Fibroblast of skin of left quadriceps (primary cell): Measurements from ENCODE around the gene KIRREL3.

Source experiments
- DNase-seq, 2 experiments: peaks; one replicate each; pipeline ENCODE4 v3.0.0-alpha.2; 2013; ENCODE audit warnings: low read depth in 2 of 2

Gene KIRREL3

DNA sequence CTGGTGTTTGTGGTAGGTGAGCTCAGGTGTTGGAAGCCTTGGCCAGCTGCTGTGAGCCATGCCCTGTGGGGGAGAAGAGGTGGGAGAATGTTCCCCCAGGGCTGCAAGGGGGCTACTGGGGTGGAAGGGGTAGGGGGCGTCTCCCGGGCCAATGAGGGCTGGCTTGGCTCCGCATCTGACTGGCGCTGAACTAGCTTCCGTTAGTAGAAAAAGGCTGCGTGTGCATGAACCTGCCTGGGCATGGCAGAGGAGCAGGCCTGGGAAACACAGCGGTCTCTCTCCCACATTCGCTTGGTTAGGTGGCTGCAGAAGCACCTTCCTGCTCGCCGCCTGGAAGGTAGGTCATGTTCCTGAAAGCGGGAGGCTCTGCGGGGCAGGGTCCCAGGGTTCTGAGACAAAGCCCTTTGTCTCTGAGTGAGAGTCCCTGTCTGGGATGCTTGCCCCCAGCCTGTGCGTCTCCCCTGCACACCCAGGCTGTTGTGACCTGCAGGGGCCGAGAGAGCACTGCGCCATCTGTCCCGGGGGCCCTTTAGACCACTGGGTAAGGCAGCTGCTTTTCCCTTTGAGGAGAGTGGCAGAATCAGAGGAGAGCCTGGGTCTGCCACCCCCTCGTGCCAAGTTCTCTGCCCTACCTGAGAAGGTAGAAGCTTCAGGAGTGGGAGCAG, 466.3 kb downstream of the KIRREL3 start:
- DNase-seq, result no peak

DNA sequence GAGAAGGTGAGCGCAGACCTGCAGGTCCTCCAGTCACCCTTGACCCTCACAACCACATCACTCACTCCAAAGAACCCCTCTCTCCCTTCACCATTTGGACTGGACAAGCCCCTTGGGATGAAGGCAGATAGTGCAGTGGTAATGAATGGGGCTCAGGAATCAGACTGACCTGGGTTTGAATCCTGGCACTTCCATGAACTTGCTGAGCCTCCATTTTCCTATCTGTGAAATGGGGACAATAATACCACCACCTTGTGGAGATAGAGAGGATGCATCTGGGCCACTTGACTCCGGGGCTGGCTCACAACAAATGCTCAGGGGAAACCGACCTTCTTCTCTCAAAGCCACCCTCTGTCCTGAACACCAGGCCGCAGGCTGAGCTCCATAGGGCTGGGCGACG, 467.0 kb downstream of the KIRREL3 start:
- no peak for DNase-seq

DNA sequence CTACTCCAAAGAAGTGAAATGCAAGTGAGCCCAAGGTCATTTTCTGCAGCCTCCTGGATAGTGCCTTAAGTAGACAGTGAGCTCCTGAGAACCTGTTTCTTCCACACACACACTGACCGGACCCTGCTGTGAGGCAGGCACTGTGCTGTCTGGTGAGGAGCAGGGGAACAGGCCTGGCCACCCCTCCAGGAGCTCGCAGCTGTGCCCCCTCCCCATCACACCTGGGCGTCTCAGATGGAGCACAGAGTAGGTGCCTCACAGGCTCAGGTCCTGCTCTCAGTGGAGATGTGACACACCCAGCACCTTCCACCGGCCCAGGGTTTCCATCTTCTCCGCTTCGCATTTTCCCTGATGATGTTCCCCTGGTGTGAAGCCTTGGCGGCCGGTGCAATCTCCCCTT, 470.2 kb downstream of the KIRREL3 start:
- no peak for DNase-seq

DNA sequence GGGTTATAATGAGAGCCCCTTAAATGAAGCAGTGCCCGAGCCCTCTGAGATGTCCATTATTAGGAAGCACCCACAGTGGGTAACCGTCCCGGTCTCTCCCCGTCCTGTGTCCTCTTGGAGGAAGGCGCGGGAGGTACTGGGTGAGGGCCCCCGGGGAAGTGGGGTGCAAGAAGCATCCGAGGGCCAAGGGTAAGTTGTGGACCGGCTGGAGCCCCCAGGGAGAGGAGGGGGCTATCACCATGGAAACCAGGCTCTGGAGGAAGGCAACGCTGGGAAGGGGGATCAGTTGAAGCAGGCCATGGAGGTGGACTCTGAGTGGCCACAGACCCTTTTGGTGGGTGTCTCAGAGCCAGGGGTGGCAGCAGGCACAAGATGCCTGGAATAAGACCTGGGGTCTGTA, 471.5 kb downstream of the KIRREL3 start:
- DNase-seq, result no peak

DNA sequence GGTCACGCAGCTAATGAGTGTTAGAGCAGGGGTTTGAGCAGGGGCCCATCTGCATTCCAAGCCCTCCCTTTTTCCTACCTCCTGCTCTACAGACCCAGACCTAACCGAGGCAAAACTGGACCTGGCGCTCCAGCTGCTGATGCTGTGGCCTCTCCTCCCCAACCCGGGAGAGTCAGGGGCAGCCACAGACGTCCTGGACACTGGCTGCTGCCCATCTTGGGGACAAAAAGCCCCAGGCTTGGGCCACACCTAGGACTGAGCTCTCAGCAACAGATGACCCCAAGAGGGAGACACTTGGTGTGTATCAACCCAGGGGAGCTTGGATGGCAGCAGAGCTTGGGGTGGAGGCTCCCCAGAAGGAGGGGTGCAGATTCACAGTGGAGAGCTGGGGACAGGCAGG, 472.5 kb downstream of the KIRREL3 start:
- DNase-seq, result no peak

DNA sequence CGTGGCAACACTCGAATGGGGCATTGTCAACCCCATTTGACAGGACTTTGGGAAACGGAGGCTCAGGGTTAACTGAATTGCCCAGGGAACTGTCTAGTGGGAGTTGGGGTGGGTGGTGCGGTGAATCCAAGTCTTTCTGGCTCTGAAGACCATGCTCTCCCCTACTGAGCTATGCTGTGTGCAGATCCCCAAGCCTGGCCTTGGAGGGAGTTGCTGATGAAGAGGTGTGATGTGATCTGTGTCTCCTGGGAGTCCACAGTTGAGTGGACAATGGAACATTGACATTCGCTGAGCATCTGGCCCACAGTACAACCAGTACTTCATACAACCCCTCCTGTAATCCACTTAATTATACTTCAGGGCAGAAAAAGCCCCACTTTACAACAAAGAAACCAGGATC, 472.9 kb downstream of the KIRREL3 start:
- no peak for DNase-seq

DNA sequence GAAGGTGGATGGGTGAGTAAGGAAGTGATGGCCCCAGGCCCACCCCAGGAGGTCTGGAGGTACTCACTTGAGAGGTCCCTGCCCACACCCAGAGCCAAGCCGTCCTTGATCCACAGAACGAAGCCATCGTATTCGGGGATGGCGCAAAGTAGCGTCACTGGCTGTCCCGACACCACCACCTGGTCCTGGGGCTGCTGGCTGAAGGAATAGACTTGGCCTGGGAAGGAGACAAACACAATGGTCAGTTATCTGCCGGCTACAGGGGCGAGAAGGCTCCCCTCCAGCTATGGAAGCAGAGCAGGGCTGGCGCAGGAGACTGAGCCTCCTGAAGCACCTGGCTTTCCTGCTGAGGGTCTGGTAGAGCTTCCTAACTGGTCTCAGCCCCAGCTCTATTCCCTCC, 474.1 kb downstream of the KIRREL3 start:
- DNase-seq, result no peak

DNA sequence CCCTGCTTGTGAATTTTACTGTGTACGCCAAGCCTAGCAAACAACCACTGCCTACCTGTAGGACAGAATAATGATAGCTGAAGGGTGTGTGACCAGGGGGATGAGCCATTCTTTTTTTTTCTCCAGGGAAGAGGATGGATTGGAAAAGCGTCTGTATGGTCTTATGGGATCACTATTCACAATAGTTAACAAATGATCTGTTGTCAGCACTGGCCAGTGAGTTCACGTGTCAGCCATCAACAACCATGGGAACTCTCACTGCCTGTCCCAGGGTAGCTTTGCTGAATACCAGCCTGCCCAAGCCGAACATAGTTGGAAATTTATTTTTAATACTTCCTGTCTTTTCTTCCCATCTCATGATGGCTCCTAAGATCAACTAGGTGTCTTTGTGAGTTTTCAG, 474.9 kb downstream of the KIRREL3 start:
- no peak for DNase-seq

DNA sequence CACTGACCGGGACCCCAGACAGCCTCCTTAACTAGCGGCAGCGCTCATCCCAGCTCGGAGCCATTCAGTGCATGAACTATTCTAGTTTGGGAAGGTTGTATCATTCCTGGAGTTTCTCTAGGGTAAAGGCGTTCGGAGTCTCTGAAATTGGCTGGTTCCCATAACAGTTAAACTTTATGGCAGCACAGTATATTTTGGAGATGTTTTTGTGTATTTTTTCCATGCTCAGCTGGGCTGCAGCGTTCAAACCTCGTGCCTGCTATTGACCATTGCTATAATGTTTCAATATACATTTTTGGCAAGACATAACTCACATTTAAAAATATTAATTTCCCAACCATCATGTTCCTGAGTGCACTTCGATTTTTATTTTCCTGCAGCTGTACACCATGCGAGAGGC, 475.4 kb downstream of the KIRREL3 start:
- no peak for DNase-seq

DNA sequence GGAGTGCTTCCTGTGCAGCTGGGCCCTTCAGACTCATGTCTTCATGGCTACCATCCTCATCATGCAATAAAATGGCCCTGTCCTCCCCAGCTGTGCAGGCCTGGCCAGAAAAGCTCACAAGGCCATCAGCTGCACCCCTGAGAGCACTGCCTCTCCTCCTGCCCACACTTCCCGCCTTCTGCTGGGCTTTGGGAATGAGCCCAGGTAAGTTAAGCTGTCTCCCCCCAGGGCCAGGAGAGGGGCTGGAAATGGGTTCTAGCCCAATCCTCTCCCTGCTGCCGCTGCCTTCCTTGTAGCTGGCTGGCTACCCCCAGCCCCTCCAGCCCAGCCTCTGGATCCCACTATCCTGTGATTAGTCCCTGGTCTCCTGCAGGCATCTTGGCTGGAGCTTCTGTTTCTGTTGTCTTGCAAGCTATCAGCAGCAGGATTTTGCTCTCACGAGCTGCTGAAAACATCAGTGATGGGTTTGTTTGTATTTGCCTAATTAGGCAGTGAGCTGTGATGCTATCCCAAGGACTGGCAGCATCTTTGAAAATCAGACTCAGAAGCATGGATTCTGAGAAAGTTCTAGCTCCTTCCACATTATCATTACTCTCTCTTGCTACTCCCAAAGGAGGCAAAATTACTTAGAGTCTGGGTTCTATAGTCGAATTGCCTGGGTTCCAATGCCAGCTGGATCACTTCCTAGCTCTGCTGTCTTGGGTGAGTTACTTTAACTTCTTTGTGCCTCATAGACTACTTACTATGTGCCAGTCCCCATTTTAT, 476.9 kb downstream of the KIRREL3 start:
- DNase-seq, result no peak

DNA sequence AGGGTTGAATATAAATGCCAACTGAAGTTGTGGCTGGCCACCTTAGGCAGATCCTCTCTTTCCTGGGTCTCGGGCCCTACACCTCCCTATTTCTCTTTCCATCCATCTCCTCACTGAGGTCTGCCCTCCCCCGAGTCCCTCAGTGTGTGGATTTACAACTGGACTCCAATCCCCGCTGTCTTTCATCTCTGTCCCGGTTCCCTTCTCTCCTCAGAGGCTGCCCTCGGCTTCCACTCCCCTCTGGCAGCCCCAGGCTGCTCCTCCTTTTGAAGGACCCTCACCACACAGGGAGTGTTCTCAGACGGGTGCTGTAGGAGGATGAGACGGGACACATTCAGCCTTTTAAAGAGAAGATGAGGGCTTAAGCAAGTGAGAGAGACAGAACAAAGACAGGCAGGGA, 478.0 kb downstream of the KIRREL3 start:
- no peak for DNase-seq

DNA sequence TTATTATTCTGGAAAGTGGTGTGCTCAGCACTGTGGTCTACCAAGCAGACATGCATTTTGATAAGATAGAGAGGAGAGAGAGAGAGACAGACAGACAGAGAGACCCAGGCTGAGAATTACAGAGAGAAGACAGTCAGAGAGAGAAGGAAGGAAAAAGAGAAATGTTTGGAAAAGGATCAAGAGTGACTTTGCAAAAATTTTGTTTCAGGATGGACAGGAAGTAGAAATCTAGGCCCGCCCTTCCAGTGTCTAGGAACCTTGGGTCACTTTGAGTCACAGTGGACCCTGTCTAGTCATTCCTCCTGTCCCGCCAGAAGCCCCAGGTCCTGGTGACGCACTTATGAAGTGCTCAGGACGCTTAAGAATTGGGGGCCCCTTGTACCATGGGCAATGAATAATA, 478.4 kb downstream of the KIRREL3 start:
- DNase-seq, result no peak

DNA sequence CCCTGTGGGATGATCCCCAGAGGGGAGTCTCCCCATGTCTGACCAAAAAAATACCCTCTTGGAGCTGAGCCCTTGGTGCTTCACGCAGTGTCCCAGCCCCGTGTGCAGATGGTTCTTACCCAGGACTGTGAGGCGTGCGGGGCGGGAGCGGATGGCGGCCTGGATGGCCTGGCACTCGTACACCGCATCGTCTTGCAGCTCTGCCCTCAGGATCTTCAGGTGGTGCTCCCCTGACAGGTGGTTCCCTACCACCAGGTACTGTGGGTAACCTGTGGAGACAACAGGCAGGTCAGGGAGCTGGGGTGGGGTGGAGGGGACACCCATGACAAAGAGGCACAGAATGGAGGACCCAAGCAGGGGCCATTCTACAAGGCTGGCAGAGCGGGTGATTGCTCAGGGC, 479.4 kb downstream of the KIRREL3 start:
- no peak for DNase-seq

DNA sequence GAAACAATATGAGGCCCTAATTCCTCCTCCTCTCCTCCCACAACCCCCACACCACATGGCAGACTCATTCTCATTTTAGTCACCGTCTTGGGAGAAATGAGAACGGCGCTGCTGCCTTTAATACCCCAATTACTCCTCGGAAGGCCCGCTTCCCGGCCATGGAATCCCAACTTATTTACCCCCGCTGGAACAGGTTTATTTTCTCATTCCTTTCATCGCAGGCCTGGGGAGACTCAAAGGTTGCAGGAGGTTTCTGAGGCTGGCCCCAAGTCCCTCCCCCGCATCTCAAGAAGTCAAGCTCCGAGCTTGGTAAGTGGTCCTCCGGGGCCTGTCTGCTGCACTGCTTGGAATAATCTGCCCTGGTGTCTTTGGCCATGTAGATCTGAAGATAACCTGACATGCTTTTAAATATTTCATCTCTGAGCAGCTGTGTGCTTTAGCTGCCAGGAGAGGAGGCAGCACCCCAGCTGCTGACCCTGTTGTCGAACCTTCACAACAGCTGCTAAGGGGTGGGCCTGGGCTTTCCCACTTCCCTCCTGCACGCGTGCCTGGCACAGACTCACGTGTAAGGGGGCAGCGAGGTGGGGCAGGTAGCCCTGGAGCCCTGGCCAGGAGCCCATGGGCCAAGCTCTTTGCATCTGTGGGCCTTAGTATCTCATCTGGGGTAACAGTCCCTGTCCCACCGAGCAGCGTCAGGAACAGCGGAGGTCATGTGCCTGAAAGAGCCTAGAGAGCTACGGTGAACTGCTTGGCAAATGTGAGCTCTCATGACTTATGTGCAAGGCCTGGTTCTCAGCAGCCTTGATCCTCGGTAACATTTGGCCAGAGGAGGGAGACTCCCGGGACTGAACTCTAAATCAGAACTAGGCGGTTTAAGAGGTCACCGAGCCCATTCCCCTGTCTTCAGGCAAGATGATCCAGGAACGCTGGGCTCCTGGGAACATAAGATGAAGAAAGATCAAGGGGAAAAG, 480.5 kb downstream of the KIRREL3 start:
- no peak for DNase-seq

DNA sequence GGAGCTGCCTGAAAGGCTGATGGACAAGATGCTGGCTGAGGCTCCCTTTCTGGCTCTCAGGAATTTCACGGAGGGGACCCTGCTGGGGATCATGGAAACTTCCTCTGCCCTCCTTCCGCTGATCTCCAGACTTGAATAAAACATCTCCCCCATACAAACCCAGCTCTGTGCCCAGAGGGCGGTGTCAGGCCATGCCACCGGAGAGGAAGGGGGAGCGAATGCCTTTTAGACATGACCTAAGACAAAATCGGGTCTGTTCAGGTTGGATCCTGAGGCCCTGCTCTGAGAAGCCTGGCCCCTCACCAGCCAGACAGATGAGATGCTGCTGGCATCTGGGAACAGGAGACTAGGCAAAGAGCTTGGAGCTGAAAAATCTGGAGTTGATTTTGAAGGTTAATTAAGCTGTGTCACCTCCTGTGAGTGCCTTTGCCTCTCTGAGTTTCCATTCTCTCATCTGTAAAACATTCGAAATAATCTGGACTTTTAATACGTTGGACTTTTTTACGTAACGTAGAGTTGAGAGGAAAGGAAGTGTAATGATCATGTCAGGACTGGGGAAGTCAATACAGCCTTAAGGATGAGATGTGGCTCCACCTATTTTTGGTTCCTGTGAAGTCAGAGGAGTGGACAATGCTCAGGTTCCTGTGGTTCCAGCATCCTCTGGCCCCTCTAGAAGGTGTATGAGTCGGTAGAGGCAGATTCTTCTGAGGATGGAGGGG, 481.4 kb downstream of the KIRREL3 start:
- DNase-seq, result no peak

DNA sequence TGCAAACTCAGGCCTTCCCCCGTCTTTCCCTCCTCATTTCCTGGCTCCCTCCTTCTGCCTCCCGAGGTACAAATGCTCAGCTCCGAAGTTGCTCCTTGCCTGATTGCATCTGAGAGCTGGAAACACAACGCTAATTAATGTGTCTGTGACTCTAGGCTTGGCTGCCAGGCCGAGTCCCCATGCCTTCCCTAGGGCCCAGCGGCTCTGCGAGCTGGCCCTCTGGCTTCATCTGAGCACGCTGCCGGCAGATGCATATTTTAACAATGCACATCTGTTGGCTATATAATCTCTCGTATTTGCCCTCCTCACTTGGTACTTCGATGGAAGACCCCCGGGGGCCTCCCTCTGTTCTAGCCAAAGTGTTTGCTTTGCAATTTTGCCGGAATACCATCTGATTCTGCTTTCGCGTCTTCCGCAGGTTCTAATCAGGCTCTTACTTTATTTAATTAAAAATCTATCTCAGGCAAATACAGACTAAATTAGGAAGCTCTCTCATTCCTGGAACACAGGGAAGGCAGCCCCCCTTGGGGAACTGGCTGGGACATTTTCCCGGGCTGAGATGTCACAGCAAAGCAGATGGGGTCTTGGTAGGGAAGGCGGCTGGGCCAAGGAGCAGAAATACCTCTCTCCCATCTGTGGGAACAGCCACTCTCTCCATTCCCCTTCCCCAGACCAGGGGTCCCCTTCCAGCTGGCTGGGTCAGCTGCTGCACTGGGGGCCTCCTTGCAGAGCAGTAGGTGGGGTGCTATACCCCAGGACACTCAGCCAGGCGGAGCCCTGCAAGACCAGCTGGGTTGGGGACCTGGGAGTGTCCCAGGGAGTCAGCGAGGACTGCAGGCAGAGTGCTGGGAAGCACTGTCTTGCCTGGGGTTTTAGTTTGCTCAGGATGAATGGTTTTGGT, 482.2 kb downstream of the KIRREL3 start:
- no peak for DNase-seq

DNA sequence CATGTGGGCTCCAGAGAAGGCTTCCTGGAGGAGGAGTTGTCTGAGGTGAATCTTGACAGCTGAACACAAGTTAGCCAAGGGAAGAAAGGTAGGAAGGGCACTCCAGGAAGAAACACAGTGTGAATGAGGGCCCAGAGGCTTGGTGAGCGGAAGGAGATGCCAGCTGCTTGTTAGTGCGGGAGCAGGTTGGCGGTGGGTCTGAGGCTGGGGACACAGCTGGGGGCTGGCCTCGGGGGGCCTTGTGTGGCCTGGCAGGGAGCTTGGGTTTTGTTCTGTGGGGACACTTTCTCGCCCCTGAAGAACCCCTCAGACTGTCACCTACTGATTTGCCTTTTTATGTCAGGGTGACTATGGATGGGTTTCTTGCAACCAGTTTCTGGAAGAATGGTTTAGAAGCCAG, 485.1 kb downstream of the KIRREL3 start:
- DNase-seq, result no peak

DNA sequence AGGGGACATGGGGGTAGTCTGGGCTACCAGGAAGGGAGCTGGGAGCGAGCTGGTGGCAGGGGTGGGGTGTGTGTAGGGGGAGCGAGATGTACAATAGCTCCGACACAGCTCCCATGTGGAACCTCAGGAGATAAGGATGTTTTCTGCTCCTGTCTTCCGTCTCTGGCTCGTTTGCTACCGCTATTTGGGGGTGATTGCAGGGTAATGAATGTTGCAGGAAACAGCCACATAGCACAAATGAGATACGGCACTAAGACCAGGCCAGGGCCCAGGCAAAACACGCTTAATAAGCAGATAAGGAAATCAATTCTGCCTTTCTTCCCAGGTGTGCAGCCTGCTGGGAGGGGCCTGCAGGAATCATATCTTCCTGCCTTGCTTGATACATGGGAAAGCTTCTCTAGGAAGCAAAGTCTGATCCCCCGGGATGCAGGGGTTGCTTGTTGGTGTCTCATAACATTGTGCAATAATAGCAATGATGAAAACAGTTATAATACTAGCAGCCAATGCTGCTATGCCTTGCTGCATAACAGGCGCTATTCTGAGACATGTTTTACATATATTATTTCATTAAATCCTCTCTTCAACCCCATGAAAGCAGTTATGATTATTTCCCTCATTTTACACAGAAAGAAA, 486.4 kb downstream of the KIRREL3 start:
- DNase-seq, result no peak

DNA sequence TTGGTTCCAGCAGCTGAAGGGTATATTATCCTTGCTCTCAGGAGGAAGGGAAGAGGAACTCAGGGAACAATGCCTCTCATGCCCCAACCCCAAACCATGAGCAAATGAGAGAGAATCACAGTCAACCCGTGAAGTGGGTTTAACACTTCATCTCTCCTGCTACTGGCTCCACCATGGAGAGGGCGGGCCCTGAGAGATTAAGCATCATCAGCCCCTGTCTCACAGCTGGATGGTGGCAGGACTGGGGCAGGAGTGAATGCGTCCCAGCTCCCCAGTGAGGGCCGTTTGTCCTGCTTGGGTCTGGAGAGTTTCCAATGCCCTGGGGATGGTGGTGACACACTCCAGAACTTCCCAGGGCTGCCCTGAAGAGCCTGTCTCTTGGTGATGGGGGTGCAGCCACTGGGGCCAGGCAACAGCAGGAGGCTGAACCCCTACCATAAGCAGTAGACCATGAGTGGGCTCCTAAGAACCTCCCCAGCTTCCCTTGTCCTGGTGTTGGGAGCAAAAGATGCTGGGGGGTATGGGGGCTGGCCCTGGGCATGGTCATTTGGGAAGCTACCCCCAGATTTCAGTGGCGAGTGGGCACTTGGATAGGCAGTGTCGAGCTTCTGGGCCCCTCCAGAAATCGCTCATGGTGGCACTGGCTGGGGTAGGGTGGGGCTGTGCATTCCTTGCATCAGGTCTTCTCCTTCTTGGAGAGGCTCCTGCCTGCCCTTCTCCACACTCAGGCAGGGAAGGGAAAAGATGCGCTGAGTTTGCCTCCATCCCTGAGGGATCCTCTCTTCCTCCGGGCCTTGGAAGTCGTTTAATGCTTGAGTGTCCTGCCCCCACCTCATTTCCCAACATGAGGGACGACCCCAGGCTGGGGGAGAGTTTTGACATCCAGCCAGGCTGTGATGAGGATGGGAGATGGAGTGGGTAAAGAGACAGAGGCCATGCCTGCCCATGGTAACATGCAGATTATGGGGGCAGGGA, 487.5 kb downstream of the KIRREL3 start:
- no peak for DNase-seq
